ENCODE data around the gene IL20RB.

DNA sequence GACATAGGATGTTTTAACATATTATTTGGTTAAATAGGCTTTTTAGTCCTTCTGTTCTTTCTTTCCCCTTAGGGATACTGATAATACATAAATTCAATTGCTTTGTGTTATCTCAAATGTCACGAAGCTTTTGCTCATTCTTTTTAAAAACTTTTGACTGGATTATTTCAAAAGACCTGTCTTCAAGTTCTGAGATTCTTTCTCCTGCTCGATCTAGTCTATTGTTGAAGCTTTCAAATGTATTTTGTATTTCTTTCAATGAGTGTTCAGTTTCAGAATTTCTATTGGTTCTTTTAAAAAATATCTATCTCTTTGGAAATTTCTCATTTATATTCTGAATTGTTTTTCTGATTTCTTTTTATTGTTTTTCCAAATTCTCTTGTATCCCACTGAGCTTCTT lies 16.9 kb downstream of the IL20RB start:
- TF ChIP-seq, protein P1, sequence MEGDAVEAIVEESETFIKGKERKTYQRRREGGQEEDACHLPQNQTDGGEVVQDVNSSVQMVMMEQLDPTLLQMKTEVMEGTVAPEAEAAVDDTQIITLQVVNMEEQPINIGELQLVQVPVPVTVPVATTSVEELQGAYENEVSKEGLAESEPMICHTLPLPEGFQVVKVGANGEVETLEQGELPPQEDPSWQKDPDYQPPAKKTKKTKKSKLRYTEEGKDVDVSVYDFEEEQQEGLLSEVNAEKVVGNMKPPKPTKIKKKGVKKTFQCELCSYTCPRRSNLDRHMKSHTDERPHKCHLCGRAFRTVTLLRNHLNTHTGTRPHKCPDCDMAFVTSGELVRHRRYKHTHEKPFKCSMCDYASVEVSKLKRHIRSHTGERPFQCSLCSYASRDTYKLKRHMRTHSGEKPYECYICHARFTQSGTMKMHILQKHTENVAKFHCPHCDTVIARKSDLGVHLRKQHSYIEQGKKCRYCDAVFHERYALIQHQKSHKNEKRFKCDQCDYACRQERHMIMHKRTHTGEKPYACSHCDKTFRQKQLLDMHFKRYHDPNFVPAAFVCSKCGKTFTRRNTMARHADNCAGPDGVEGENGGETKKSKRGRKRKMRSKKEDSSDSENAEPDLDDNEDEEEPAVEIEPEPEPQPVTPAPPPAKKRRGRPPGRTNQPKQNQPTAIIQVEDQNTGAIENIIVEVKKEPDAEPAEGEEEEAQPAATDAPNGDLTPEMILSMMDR (IDR thresholded peaks at IDR 0.05), result no peak
- TF ChIP-seq POLR2A (IDR thresholded peaks at IDR 0.05), result no peak

Measured in lower leg skin (tissue), 3 donors.